ENCODE measurements around the gene THSD4. TPM values are rescaled to one million over a fixed set of nuclear protein-coding genes. Genes with fewer than 3 reads are reported as not detected.

THSD4 gene
- total RNA-seq, 1 experiment from 2014 or later: 36.3 TPM

GRCh38 chr15:71248386-71248785 is 133.1 kb downstream of the THSD4 start:
- no TSS peak for BruUV-seq (replicated peaks)
- no peak for DNase-seq (ENCODE audit: unreplicated experiment)
- H3K4me3 Mint-ChIP-seq (ENCODE audit: unreplicated experiment): no peak overlapping the region
- peaks cover 10% of the 10 kb centered on the region for H3K36me3 Mint-ChIP-seq (ENCODE audit: insufficient read depth, unreplicated experiment)
- intact Hi-C loops (cut with micrococcal nuclease): no loop called here
- CTCF ChIA-PET: interaction anchor here (0.7 to 0.9 kb wide), 2 partner anchors 192 to 978 kb away, joined by 3 read pairs; no protein-coding TSS in a partner anchor
- TF ChIP-seq, protein P1, sequence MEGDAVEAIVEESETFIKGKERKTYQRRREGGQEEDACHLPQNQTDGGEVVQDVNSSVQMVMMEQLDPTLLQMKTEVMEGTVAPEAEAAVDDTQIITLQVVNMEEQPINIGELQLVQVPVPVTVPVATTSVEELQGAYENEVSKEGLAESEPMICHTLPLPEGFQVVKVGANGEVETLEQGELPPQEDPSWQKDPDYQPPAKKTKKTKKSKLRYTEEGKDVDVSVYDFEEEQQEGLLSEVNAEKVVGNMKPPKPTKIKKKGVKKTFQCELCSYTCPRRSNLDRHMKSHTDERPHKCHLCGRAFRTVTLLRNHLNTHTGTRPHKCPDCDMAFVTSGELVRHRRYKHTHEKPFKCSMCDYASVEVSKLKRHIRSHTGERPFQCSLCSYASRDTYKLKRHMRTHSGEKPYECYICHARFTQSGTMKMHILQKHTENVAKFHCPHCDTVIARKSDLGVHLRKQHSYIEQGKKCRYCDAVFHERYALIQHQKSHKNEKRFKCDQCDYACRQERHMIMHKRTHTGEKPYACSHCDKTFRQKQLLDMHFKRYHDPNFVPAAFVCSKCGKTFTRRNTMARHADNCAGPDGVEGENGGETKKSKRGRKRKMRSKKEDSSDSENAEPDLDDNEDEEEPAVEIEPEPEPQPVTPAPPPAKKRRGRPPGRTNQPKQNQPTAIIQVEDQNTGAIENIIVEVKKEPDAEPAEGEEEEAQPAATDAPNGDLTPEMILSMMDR (IDR thresholded peaks at IDR 0.05; ENCODE audit: unreplicated experiment): no peak
- H3K27ac Mint-ChIP-seq (ENCODE audit: low read depth, unreplicated experiment): no peak overlapping the region
- POLR2A ChIA-PET: interaction anchor here (0.8 kb wide), 1 partner anchor 42 kb away, joined by 3 read pairs; no protein-coding TSS in a partner anchor
- no peaks in the 10 kb centered on the region for H3K27me3 Mint-ChIP-seq (ENCODE audit: insufficient read depth, unreplicated experiment)
- H3K9me3 Mint-ChIP-seq (ENCODE audit: unreplicated experiment): no peaks in the 10 kb centered on the region
- H3K4me1 Mint-ChIP-seq (ENCODE audit: insufficient read depth, unreplicated experiment): peaks cover 12% of the 10 kb centered on the region

- CTCF ChIA-PET: no interaction called here
Measured at GRCh38 chr15:71249986-71250385, 134.7 kb downstream of the THSD4 start.

DNA sequence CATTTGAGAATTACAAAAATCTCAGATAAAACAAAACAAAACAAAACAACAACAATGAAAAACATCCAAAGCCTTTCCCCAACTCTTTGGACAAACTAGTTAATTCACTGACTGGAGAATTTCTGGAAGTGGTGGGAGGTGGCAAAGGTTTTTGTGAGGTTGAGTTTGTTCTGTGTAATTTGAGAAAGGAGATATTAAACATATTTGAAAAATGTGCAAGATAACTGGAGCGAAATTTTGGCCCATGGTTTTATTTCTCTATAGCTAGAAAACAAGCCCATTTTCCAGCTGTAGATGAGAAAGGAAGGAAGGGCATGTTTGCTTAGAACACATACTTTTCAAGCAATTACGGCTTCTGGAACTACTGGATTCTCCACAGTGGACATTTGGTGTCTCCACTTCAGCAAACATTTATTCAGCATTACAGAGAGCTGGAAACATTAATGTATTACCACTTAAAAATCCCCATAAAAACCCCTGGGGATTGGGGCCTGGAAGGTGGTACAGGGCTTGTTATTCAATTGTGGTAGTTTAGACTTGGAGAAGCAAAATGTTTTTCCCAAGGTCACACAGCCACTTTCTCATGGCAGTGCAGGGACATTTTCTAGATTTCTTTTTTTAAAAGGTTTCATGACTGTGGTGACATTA is 135.8 kb downstream of the THSD4 start:
- ChIA-PET POLR2A (interaction anchor here (0.6 to 1.2 kb wide), 2 partner anchors 8 to 1360 kb away, joined by 3 to 4 read pairs; no protein-coding TSS in a partner anchor), CTCF (no interaction called here)
- TF ChIP-seq, protein P1 (IDR thresholded peaks at IDR 0.05; ENCODE audit: unreplicated experiment): no peak
- Mint-ChIP-seq H3K36me3 (ENCODE audit: insufficient read depth, unreplicated experiment) (peaks cover 4% of the 10 kb centered on the region), H3K27me3 (ENCODE audit: insufficient read depth, unreplicated experiment) (no peaks in the 10 kb centered on the region), H3K9me3 (ENCODE audit: unreplicated experiment) (no peaks in the 10 kb centered on the region), H3K4me3 (ENCODE audit: unreplicated experiment) (no peak overlapping the region), H3K27ac (ENCODE audit: low read depth, unreplicated experiment) (no peak overlapping the region), H3K4me1 (ENCODE audit: insufficient read depth, unreplicated experiment) (peaks cover 7% of the 10 kb centered on the region)
- DNase-seq (ENCODE audit: unreplicated experiment): no peak
- no TSS peak for BruUV-seq (replicated peaks)
- intact Hi-C loops (cut with micrococcal nuclease): no loop called here

More at GRCh38 chr15:71249986-71250385, 134.7 kb downstream of the THSD4 start:
- intact Hi-C loops (cut with micrococcal nuclease): no loop called here
- DNase-seq (ENCODE audit: unreplicated experiment): no peak
- no peaks in the 10 kb centered on the region for H3K9me3 Mint-ChIP-seq (ENCODE audit: unreplicated experiment)
- no peak overlapping the region for H3K4me3 Mint-ChIP-seq (ENCODE audit: unreplicated experiment)
- POLR2A ChIA-PET: no interaction called here
- no peak overlapping the region for H3K27ac Mint-ChIP-seq (ENCODE audit: low read depth, unreplicated experiment)
- H3K4me1 Mint-ChIP-seq (ENCODE audit: insufficient read depth, unreplicated experiment): peaks cover 12% of the 10 kb centered on the region
- no TSS peak for BruUV-seq (replicated peaks)
- TF ChIP-seq, protein P1 (IDR thresholded peaks at IDR 0.05; ENCODE audit: unreplicated experiment): no peak
- no peaks in the 10 kb centered on the region for H3K27me3 Mint-ChIP-seq (ENCODE audit: insufficient read depth, unreplicated experiment)
- H3K36me3 Mint-ChIP-seq (ENCODE audit: insufficient read depth, unreplicated experiment): peaks cover 1% of the 10 kb centered on the region

DNA sequence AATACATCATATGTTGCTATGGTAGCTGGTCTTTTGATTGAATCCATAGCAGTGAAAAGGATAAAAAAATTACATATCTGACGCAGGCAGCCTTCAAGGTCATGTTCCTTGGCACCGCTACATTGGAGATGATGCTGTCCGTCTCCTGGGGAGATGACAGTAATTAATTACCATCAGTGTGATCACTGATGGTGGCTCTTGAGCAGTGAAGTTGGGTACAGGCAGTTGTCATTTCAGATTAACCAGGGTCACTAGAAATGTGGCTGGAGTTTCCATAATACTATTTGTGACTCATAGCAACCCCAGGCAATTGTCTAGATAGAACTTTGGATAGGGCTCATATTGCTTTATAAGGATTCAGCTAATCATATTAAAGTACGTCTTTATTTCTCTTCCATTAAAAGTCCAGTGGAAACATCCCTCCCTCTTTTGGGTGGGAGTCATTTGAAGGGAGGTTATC is 136.3 kb downstream of the THSD4 start:
- no TSS peak for BruUV-seq (replicated peaks)
- ChIA-PET CTCF (no interaction called here), POLR2A (interaction anchor here (1.2 kb wide), 1 partner anchor 9 kb away, joined by 3 read pairs; no protein-coding TSS in a partner anchor)
- H3K27ac Mint-ChIP-seq (ENCODE audit: low read depth, unreplicated experiment): no peak overlapping the region
- intact Hi-C loops (cut with micrococcal nuclease): no loop called here
- no peaks in the 10 kb centered on the region for H3K27me3 Mint-ChIP-seq (ENCODE audit: insufficient read depth, unreplicated experiment)
- TF ChIP-seq, protein P1 (IDR thresholded peaks at IDR 0.05; ENCODE audit: unreplicated experiment): no peak
- H3K4me3 Mint-ChIP-seq (ENCODE audit: unreplicated experiment): no peak overlapping the region
- peaks cover 7% of the 10 kb centered on the region for H3K4me1 Mint-ChIP-seq (ENCODE audit: insufficient read depth, unreplicated experiment)
- DNase-seq (ENCODE audit: unreplicated experiment): peak; percentile 3
- H3K9me3 Mint-ChIP-seq (ENCODE audit: unreplicated experiment): no peaks in the 10 kb centered on the region
- H3K36me3 Mint-ChIP-seq (ENCODE audit: insufficient read depth, unreplicated experiment): peaks cover 4% of the 10 kb centered on the region

Data from MCF 10A (cell line).